Measurements from ENCODE around the gene ZNG1F.
"Not testable (repeated sequence)": the region's sequence is repeated elsewhere in the genome, so short reads cannot be mapped to it uniquely, and the experiment has no call there.

Gene ZNG1F

DNA sequence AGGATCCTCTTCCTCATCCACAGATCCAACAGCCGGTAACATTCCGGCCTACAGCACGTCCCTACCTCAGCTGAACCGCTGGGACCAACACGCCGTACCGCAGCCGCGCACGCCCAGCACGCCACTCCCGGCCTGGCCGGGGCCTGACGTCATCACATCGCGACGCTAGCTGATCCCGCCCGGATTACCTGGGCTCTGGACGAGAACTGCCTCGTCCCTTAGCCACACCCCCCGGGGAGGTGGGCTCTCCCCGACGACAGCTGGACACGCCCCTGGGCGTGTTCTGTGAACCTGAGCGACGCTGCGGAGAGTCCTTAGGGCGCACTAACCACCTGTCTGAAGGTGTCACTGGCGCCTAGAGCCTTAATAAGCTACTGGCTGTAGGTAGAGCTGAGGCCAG lies at the start of gene ZNG1F:
Gene ZNG1F (minus strand): TSS at position 101 of the 400 bp plus-strand sequence. CDS start 59 bp downstream, at position 42.
- not testable (repeated sequence) for DNase-seq

DNA sequence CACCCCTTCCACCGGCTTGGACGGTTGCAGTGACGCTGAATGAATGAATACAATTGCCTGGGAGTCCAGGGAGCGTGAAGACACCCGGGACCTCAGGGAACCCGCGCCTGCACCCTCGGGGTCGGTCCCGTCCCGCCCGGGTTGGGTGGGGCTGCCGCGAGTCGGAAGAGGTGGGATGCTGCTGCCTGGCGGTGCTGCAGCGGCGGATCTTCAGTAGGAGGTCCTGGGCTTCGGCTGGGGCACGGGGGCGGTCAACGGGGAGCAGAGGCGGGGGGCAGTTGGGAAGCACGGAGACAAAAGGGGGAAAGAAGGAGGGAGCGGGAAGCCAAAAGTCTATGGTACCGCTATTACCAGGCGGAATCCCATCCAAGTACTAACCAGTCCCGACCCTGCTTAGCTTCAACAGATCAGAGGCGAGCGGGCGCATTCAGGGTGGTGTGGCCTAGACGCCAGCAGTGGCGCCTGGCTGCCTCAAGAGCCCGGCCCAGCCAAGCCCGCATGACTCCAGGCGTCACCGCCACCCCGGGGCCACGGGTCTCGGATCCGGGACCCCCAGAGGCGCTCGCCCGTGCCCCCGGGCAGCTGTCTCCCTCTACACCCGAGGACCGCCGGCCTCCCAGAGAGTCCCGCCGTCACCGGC lies 48.1 kb upstream of the ZNG1F start:
- peak; percentile 3 for DNase-seq

DNA sequence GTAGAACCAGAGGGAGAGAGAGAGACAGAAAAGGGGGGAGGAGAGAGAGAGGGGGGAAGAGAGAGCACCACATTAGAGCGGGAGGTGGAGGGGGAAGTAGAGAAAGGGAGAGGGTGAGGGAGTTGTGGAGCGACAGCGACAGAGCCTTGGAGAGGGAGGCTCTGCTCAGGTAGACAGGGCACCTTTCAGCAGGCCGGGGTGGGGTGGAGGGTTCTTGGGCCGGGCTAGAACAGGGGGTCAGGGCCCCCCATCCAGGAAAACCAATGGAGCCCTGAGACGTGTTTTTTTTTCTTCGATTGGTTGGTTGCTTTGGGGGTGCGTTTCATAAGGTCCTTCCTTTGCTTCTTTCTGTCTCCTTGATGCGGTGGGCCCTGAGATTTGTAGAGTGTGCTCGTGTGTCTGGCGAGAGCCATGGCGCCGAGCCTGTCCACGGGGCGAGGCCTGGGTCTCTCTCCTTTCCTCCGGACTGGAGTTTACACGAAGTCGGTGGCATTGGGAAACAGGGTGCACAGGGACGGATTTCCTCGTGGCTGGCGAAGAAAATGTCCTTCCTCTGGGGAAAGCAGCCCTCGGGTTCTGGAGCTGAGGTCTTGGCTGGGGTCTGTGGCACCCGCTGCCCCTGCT lies 47.5 kb upstream of the ZNG1F start:
- DNase-seq, result not testable (repeated sequence)

GRCh38 chr9:41234811-41235805 lies 46.0 kb upstream of the ZNG1F start:
- DNase-seq, result not testable (repeated sequence)

- DNase-seq, result not testable (repeated sequence)
Measured at GRCh38 chr9:41234221-41234620, 45.1 kb upstream of the ZNG1F start.

- DNase-seq, result not testable (repeated sequence)
Measured at GRCh38 chr9:41232326-41232725, 43.2 kb upstream of the ZNG1F start.

- DNase-seq, result not testable (repeated sequence)
Measured at GRCh38 chr9:41230418-41230817, 41.3 kb upstream of the ZNG1F start.

DNA sequence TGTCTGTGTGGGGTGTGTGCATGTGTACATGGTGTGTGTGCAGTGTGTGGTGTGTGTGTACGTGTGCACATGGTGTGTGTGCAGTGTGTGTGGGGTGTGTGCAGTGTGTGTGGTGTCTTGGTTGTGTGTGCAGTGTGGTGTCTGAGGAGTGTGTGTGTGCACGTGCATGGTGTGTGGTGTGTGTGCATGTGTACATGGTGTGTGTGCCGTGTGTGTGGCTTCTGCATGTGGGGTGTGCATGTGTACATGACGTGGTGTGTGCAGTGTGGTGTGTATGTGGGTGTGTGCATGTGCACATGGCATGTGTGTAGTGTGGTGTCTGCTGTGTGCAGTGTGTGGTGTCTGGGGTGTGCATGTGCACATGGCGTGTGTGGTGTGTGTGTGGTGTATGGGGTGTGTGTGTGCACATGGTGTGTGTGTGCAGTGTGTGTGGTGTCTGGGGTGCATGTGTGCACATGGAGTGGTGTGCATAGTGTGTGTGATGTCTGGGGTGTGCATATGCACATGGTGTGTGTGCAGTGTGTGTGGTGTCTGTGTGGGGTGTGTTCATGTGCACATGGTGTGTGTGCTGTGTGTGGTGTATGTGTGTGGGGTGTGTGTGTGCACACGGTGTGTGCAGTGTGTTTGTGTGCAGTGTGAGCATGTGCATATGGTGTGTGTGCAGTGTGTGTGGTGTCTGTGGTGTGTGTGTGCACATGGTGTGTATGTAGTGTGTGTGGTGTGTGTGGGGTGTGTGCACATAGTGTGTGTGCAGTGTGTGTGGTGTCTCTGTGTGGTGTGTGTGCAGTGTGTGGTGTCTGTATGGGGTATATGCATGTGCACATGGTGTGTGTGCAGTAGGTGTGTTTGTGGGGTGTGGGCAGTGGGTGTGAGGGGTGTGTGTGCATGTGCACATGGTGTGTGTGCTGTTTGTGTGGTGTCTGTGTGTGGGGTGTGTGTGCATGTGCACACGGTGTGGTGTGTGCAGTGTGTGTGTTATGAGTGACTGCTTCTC lies 40.6 kb upstream of the ZNG1F start:
- DNase-seq, result peak; percentile 11

GRCh38 chr9:41219831-41220230 lies 30.7 kb upstream of the ZNG1F start:
- DNase-seq, result not testable (repeated sequence)

GRCh38 chr9:41188439-41188838 lies 678 bp downstream of the ZNG1F start:
- DNase-seq, result not testable (repeated sequence)

DNA sequence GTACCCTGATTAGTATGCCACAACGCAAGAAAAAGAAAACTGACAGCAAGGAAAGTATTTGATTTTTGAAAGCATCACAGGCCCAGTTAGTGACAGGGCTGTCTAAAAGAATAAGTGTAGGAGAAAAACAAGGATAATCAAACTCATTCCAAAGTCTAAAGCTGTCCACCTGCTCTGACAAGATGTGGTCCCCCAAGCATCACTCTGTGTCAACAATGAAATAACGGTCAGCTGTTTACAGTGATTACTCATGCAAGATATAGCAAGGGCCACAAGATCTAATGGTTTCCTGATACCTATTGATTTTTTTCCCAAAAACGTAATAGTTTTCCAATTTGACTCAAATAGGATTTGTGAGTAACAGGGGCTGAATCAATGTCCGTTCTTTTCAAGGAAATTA lies 14.1 kb downstream of the ZNG1F start:
- DNase-seq, result not testable (repeated sequence)

GRCh38 chr9:41150116-41150515 lies 39.0 kb downstream of the ZNG1F start:
- not testable (repeated sequence) for DNase-seq

DNA sequence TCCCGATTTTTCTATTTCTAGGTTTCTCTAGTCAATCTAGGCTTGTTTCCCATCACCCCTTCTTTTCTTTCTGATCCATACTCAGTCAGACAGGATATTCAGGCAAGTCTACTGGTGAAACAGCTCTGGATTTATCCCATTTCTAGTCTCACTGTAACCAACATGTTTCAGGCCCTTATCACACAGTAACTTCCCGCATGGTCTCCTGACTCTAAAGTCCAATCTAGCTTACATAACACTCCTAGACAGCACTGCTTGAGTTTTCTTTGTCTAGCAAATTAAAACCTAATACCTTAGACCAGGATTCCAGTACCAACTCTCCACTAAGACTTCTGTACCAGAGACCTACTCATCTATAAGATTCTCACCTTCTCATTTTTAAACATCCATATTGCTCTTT lies 47.2 kb downstream of the ZNG1F start:
- DNase-seq, result not testable (repeated sequence)

- DNase-seq, result not testable (repeated sequence)
Measured at GRCh38 chr9:41128581-41128980, 60.5 kb downstream of the ZNG1F start, which contains the start of gene FOXD4L6. Gene FOXD4L6, minus strand, starts transcription at chr9:41128681. Its CDS starts 298 bp downstream, at chr9:41128383.

DNA sequence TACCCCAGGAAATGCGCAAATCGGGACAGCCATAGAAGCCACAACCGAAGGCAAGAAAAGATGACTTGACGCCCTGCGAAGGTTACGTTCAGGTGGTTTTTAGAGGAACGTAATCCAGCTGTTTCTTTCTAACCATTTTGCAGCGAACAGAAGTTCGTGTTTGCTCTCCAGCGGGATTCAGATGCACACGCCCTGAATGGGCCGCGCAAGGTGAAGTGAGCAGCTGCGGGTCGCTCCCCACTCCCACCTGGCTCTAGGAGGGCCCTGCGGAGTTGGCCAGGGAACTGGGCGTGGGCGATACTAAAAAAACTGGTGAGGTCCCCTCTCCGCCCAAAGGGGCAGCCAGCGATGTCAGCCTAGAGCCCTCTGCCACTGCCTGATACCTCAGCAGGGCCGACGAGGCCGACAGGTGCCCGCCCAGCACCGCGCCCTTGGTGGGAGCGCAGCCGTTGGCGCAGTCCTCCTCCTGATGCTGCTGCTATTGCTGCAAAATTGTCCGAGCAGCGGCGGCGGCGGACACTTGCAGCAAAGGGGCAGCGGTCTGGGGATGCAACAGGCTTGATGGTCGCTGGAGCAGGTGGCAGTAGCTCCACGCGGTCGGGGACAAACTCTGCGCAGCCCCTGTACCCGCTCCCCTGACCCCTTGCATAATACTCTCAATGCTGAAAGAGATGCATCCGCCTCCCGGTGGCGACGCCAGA lies 62.2 kb downstream of the ZNG1F start:
- not testable (repeated sequence) for DNase-seq

DNA sequence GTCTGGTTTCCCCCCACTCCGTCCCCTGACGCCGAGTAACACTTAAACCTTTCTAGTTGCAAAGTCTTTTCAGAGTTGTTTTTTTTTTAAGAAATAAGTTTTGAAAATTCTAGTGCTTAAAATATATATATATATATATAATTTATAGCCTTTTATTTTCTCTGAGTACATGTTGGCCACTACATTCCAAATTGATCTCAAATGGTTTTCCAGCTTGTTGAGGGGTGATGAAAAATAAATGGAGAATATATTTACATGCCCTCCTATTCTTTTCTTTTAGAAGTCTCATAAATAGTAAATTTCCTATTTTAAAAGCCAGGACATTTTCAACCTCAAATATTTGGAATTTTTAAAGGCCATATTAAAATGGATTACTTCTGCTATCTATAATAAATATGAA lies 63.2 kb downstream of the ZNG1F start:
- DNase-seq, result not testable (repeated sequence)

GRCh38 chr9:41125109-41125658 lies 63.9 kb downstream of the ZNG1F start:
- not testable (repeated sequence) for DNase-seq

DNA sequence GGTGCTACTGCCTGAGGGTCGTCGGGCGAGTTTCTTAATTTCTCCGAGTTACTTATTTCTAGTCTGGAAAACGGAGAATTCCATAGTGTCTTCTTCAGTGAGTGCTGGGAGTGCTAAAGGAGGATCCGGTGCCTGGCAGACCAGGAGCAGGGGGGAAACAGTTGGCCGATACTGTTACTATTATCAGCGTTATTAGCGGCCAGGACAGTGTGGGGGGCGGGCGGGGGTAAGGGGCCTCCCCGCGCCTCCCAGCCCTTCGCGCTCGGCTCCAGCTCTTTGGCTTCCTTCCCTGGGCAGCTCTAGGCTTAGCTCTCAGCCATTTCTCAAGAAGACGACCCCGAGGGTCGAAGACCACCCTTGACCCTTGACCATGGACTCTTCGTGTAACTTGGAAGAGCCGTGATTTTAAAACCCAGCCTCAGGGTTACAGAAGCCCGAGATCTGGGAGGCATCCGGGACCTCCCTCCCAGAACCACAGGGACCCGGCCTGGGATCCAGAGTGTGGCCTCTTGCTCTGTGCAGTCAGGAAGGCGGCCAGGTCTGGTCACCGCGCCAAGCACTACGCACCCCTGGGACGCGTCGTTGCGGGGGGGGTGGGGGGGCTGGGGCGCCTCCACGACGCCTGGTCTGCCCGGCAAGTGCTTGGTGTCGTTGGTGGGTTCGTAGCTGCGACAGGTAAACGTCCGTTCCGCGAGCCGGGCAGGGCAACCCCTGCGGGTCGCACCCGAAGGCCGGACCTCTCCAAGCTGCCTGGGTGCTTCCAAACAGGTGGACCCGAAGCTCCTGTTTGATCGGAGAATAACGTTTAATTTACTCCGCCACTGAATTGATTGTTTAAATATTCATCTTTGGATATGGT lies 64.6 kb downstream of the ZNG1F start:
- not testable (repeated sequence) for DNase-seq

GRCh38 chr9:41123812-41124211 lies 65.3 kb downstream of the ZNG1F start:
- not testable (repeated sequence) for DNase-seq

DNA sequence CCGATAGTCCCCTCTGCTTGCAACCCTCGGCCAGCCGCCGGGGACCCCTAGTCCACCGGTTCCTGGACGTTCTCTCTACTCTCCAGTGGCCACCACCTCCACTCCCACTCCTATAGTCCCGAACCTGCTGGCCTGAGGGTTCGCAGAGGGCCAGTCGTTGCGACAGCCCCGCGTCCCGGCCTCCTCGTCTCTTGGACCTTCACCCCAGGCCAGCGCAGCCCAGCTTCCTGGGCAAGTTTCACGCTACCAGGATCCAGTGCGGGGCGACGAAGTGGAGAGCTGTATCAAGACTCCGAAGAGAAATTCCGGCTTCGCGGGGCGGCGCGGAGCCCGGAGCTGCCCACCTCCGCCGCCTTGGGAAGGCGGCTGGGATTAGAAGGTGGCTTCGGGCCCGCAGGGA lies 65.7 kb downstream of the ZNG1F start:
- DNase-seq, result not testable (repeated sequence)
